Keratinocyte (primary cell): ENCODE data around the gene BCAS1. TPM values are rescaled to one million over a fixed set of nuclear protein-coding genes. Genes with fewer than 3 reads are reported as not detected.

Source experiments
- DNase-seq: peaks from one replicate; pipeline ENCODE4 v3.0.0-alpha.2; 2011; ENCODE audit warnings: low read depth, missing footprints, low spot score
- FAIRE-seq: peaks from 2 replicates; lab custom pipeline; 2011; peaks lifted over from hg19 to GRCh38; lab: Jason Lieb, UNC
- H2AFZ ChIP-seq: 2 replicates; pipeline ENCODE4 v1.6.0; 2012; ENCODE audit warnings: low read length, control low read depth, inconsistent platforms; ENCODE audit not compliant: control insufficient read depth
- H3K27ac ChIP-seq: 2 replicates; pipeline ENCODE4 v1.5.1; 2011; ENCODE audit warnings: low read length; ENCODE audit not compliant: control insufficient read depth, insufficient read depth
- H3K27me3 ChIP-seq: 3 replicates; pipeline ENCODE4 v1.6.0; 2011; ENCODE audit warnings: low read length; ENCODE audit not compliant: control insufficient read depth, insufficient read depth; ENCODE audit errors: extremely low read depth
- H3K36me3 ChIP-seq, 2 experiments: 2 replicates in 1 of 2; 3 replicates in 1 of 2; pipeline ENCODE4 v1.5.1; 2011; ENCODE audit warnings: low read length in 2 of 2, mild to moderate bottlenecking in 1 of 2; ENCODE audit not compliant: control insufficient read depth in 2 of 2, insufficient read depth in 2 of 2; ENCODE audit errors: extremely low read depth in 1 of 2
- H3K4me1 ChIP-seq: 3 replicates; pipeline ENCODE4 v1.5.1; 2011; ENCODE audit warnings: low read length; ENCODE audit not compliant: control insufficient read depth, insufficient read depth; ENCODE audit errors: extremely low read depth
- H3K4me2 ChIP-seq: 3 replicates; pipeline ENCODE4 v1.6.0; 2011; ENCODE audit warnings: low read depth, low read length; ENCODE audit not compliant: control insufficient read depth, insufficient read depth; ENCODE audit errors: extremely low read depth
- H3K4me3 ChIP-seq, 3 experiments: fragments of 200-600 bp in 1 of 3; sonication (generic) in 1 of 3; 2 replicates in 2 of 3; 3 replicates in 1 of 3; pipeline ENCODE4 v1.5.1; 2011 to 2016; ENCODE audit warnings: low read length in 3 of 3, mild to moderate bottlenecking in 3 of 3, control low read depth in 2 of 3, inconsistent platforms in 1 of 3, low read depth in 1 of 3, mixed read lengths in 1 of 3, mixed run types in 1 of 3, moderate library complexity in 1 of 3; ENCODE audit not compliant: control insufficient read depth in 2 of 3, insufficient read depth in 2 of 3; ENCODE audit errors: extremely low read depth in 1 of 3
- H3K79me2 ChIP-seq: 2 replicates; pipeline ENCODE4 v1.6.0; 2012; ENCODE audit warnings: low read length; ENCODE audit not compliant: control insufficient read depth, insufficient read depth
- H3K9ac ChIP-seq: 3 replicates; pipeline ENCODE4 v1.6.0; 2011; ENCODE audit warnings: low read length; ENCODE audit not compliant: control insufficient read depth, insufficient read depth; ENCODE audit errors: extremely low read depth
- H3K9me1 ChIP-seq: 3 replicates; pipeline ENCODE4 v1.6.0; 2011; ENCODE audit warnings: low read length; ENCODE audit not compliant: control insufficient read depth, insufficient read depth; ENCODE audit errors: extremely low read depth
- H3K9me3 ChIP-seq: 2 replicates; pipeline ENCODE4 v1.5.1; 2012; ENCODE audit warnings: low read depth, low read length; ENCODE audit not compliant: control insufficient read depth
- H4K20me1 ChIP-seq: 3 replicates; pipeline ENCODE4 v1.6.0; 2011; ENCODE audit warnings: low read length; ENCODE audit not compliant: control insufficient read depth, insufficient read depth; ENCODE audit errors: extremely low read depth
- EZH2 ChIP-seq: IDR thresholded peaks from one replicate; pipeline ENCODE4 v1.6.1; 2012; ENCODE audit warnings: inconsistent platforms, mild to moderate bottlenecking, low read length, moderate library complexity
- dilution Hi-C: fragments of 300-500 bp; cut with MboI; formaldehyde crosslinking; loops from one replicate; pipeline ENCODE4 v1.7.0; 2020; ENCODE audit warnings: low sequenced_read_pairs; ENCODE audit not compliant: extremely low pct_ligation_motif_present
- polyA plus RNA-seq, 5 experiments: library from polyadenylated mRNA; depleted of rRNA in 3 of 5; stranded (reverse) in 3 of 5; stranded (forward) in 1 of 5; unstranded in 1 of 5; fragments of >200 nt; gene quantifications; 1 replicate in 1 of 5; 2 replicates in 3 of 5; 3 replicates in 1 of 5; pipeline versions ENCODE4 v1.2.1 to v1.2.3, GENCODE V29; 2011 to 2012; ENCODE audit warnings: missing spikeins in 2 of 5, low read depth in 1 of 5, low replicate concordance in 1 of 5
- TF ChIP-seq, protein P1 (sequence below), 3 experiments: IDR thresholded peaks in 1 of 3; conservative IDR thresholded peaks in 1 of 3; optimal IDR thresholded peaks in 1 of 3; 2 replicates in 2 of 3; 3 replicates in 1 of 3; pipeline versions ENCODE3 to v1.5.1; 2011; ENCODE audit warnings: low read length in 3 of 3, mild to moderate bottlenecking in 3 of 3, moderate library complexity in 2 of 3, control low read depth in 1 of 3, inconsistent platforms in 1 of 3; ENCODE audit not compliant: insufficient read depth in 2 of 3; ENCODE audit errors: extremely low read depth in 1 of 3

The BCAS1 gene
- polyA plus RNA-seq, 1 donor (not counting 4 experiments of a cell fraction or from before 2014, with no cell fraction given), result not detected

DNA sequence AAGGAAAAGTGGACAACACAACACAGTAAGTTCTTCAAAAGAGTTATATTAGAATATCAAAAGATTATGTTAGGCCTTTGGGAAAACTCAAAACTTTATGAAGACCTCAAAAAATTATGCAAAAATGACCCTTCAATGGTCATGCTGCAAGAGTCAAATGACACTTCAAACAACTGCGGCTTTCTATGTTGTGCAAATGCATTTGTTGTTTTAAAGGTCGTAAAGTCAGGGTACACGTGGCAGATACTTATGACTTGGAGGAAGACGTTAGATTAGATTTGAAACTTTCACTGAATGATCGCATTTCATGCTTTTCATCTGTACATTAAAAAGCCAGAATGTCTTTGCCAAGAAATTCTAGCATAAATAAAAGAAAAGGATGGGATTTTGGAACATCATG is 31.4 kb downstream of the BCAS1 start:
- H3K9ac ChIP-seq, result no peak overlapping the region
- H3K9me1 ChIP-seq, result no peaks in the 10 kb centered on the region
- H2AFZ ChIP-seq, result no peak overlapping the region
- H3K27ac ChIP-seq, result no peak overlapping the region
- H3K79me2 ChIP-seq, result no peaks in the 10 kb centered on the region
- FAIRE-seq (no peak), DNase-seq (no peak)
- H3K27me3 ChIP-seq, result no peaks in the 10 kb centered on the region
- no peak overlapping the region for H3K4me2 ChIP-seq
- H3K9me3 ChIP-seq, result no peaks in the 10 kb centered on the region
- H3K36me3 ChIP-seq, result no peaks in the 10 kb centered on the region
- dilution Hi-C loops, result no loop called here
- H3K4me1 ChIP-seq, result no peaks in the 10 kb centered on the region
- no peaks in the 10 kb centered on the region for H4K20me1 ChIP-seq
- TF ChIP-seq EZH2, result no peak
- TF ChIP-seq, protein P1, sequence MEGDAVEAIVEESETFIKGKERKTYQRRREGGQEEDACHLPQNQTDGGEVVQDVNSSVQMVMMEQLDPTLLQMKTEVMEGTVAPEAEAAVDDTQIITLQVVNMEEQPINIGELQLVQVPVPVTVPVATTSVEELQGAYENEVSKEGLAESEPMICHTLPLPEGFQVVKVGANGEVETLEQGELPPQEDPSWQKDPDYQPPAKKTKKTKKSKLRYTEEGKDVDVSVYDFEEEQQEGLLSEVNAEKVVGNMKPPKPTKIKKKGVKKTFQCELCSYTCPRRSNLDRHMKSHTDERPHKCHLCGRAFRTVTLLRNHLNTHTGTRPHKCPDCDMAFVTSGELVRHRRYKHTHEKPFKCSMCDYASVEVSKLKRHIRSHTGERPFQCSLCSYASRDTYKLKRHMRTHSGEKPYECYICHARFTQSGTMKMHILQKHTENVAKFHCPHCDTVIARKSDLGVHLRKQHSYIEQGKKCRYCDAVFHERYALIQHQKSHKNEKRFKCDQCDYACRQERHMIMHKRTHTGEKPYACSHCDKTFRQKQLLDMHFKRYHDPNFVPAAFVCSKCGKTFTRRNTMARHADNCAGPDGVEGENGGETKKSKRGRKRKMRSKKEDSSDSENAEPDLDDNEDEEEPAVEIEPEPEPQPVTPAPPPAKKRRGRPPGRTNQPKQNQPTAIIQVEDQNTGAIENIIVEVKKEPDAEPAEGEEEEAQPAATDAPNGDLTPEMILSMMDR (optimal IDR thresholded peaks at IDR 0.05 in 1 of 3, IDR thresholded peaks at IDR 0.05 in 1 of 3, conservative IDR thresholded peaks at IDR 0.05 in 1 of 3; ENCODE audit: extremely low read depth in 1 of 3, insufficient read depth in 2 of 3, low read length in 3 of 3), result no peak
- no peak overlapping the region for H3K4me3 ChIP-seq

DNA sequence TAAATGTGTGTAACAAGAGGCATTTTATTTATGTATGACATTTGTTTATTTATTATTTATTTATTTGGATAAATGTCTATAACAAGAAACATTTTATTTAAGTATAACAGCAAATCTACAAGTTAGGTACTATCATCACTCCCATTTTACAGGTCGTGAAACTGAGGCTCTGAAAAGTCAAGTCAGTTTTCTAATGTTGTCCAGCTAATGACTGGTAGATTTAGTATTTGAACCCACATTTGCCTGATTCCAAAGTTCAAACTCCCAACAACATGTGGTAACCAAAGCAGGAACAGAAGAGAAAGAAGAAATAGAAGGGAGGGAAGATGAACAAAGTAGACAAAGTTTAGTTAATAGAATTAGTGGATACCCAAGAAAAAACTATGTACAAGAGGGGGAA is 32.9 kb downstream of the BCAS1 start:
- TF ChIP-seq, protein P1 (optimal IDR thresholded peaks at IDR 0.05 in 1 of 3, IDR thresholded peaks at IDR 0.05 in 1 of 3, conservative IDR thresholded peaks at IDR 0.05 in 1 of 3; ENCODE audit: extremely low read depth in 1 of 3, insufficient read depth in 2 of 3, low read length in 3 of 3), result no peak
- no peak overlapping the region for H2AFZ ChIP-seq
- no peaks in the 10 kb centered on the region for H3K36me3 ChIP-seq
- H3K4me3 ChIP-seq, result no peak overlapping the region
- no peaks in the 10 kb centered on the region for H4K20me1 ChIP-seq
- no peaks in the 10 kb centered on the region for H3K9me1 ChIP-seq
- FAIRE-seq (no peak), DNase-seq (no peak)
- no peaks in the 10 kb centered on the region for H3K9me3 ChIP-seq
- H3K79me2 ChIP-seq, result no peaks in the 10 kb centered on the region
- dilution Hi-C loops, result no loop called here
- no peaks in the 10 kb centered on the region for H3K27me3 ChIP-seq
- no peak overlapping the region for H3K9ac ChIP-seq
- H3K4me2 ChIP-seq, result no peak overlapping the region
- H3K27ac ChIP-seq, result no peak overlapping the region
- no peaks in the 10 kb centered on the region for H3K4me1 ChIP-seq
